NCI-H2107 (cell line): ENCODE results near the gene AGGF1.
A peak's percentile ranks its signal among the peaks of the same experiment; 100 is the strongest.
"Not testable (repeated sequence)": the region's sequence is repeated elsewhere in the genome, so short reads cannot be mapped to it uniquely, and the experiment has no call there.

Experiments
- DNase-seq: peaks from one replicate; lab custom pipeline; 2025; lab: John Stamatoyannopoulos, UW

The AGGF1 gene

DNA sequence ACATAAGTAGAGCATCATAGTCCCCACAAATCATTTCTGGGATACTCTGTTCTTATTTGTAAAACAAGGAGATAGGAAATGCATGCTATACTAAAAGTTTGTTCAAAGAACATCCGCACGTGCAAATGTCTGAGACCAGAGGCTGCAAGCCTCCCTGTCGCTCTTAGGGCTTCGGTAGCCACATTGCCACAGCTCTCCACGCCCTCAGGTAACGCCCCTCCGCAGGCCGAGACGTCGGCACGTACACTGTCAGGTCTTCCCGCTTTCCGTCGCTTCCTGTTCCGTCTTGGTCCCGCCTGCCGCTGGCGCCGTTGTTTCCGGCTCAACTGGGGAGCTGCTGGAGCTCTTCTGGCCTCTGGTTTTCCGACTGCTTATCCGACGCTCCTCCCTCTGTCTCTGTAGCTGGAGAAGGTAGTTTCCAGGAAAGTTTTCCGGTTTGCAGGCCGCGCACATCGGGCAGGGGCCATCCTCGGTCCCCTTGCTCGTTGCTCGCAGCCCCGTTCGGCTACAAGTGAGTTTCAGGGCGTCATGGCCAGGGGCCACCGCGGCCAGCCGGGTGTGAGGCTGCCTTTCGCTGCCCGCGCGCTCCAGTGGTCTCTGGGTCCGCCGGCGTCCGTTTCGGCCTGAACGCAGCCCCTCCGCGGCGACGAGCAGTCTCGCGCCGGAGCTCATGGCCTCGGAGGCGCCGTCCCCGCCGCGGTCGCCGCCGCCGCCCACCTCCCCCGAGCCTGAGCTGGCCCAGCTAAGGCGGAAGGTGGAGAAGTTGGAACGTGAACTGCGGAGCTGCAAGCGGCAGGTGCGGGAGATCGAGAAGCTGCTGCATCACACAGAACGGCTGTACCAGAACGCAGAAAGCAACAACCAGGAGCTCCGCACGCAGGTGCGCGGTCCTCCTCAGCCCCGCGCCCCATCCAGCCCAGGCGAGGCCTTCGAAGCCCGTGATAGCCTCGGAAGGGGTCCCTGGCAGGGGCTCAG is at the start of gene AGGF1:
AGGF1 (plus strand) TSS at position 308 of the 975 bp plus-strand sequence; CDS start at position 671, 363 bp downstream.
- DNase-seq: peak; percentile 63

DNA sequence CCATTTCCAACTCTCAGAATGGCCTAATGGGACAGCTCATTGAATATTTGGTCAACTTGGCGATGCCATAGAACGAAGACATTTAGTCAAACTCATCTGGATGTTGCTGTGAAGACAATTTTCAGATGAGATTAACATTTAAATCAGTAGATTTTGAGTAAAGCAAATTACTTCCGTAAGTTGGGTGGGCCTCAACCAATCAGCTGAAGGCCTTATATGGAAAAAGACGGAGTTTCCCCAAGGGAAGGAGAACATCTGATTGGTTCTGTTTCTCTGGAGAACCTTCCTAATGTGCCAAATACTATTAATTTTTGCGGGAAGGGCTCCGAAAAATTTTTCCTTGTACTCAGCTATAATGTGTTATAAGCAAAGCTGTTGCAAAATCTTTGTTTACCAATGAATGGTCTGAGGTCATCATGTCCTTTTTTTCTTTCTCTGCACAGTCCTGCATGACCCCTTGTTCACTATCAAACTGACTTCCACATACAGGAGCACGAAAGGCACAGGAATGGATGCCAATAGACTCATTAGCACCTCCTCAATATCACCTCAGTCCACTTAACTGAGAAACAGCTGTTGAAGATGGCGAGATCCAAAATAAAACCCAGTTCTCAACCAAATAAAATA is 49.6 kb upstream of the AGGF1 start:
- DNase-seq: no peak

DNA sequence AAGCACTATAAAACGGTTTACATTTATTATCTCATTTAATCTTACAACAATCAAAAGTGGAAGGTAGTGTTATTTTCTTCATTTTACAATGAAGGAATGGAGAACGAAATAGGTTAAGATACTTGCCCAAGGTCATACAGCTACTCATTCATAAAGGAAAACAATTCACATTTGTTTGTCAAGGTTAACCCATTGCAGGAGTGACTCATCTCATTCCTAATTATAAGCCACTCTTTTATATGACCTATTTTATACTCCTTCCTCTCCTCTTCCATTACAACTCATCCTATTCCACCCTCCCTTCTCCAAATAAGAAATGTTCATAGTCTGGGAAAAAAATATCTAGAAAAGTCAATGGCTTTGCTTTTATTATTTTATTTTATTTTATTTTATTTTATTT is 47.8 kb upstream of the AGGF1 start:
- no peak for DNase-seq

- no peak for DNase-seq
Measured at GRCh38 chr5:76983468-76983867, 46.7 kb upstream of the AGGF1 start.

DNA sequence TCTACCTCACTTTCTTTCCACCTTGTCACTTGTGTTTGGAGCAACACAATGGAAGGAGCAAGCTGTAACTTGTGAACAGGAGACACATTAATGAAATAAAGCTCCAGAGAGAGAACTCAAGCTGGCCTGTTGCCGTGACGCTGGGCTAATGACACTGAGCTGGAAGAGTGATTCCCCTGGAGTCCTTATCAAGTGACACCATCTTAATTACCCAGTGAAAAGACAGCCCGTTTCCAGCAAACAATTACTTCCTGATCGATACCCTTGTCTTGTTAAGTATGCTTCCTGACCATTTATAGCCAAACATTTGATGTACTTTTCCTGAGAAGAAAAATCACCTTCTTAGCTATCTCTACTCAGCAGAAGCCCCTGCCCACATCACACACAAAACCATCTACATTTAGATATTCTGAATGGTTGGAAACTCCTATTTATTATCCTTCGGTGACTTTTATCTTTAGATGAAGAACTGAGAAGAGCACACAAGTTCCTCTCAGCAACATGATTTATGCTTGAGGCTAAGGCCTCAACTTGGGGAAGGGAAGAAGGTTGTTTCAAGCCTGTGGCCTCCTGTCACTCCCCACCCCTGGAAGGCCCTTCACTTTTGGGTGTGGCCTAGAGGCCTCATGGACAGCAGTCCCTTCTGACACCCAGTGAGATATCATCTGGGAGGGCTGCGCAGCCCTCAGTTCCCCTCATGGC is 43.2 kb upstream of the AGGF1 start:
- no peak for DNase-seq

DNA sequence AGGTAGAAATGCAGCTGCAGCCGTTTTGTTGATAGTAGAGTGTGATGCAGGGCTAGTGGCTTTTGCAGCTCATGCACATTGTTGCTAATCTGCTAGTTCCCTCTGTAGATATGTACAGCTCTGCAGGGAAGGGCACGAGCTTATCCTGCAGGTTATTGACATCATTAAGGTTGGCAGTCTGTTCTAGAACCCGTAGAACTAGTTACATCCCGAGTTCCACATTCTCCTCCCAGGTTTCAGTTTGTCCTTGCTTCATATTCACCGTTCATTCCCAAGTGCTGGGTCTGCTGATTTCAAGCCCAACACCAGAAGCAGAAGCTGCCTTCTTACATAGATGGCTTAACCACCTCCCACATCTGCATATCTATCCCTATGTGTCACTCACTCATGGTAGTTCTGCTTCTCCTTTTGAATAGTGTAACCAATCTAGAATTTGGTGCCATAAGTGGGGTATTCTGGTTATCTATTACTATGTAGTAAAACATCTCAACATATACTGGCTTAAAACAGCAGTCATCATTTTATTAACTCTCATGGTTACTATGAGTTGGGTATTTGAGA is 39.2 kb upstream of the AGGF1 start:
- no peak for DNase-seq

DNA sequence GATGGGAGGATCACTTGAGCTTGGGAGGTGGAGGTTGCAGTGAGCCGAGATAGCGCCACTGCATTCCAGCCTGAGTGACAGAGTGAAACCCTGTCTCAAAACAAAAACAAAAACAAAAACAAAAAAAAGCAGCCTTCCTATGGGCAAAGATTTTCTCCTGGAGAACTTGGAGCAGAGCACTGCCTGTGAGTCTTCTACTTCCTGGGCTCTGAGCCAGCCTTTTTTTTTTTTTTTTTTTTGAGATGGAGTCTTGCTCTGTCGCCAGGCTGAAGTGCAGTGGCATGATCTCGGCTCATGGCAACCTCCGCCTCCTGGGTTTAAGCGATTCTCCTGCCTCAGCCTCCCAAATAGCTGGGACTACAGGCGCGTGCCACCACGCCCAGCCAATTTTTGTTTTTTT is 36.8 kb upstream of the AGGF1 start:
- not testable (repeated sequence) for DNase-seq

GRCh38 chr5:76994337-76994736 is 35.9 kb upstream of the AGGF1 start:
- DNase-seq: no peak

- not testable (repeated sequence) for DNase-seq
Measured at GRCh38 chr5:76998251-76998650, 32.0 kb upstream of the AGGF1 start.

DNA sequence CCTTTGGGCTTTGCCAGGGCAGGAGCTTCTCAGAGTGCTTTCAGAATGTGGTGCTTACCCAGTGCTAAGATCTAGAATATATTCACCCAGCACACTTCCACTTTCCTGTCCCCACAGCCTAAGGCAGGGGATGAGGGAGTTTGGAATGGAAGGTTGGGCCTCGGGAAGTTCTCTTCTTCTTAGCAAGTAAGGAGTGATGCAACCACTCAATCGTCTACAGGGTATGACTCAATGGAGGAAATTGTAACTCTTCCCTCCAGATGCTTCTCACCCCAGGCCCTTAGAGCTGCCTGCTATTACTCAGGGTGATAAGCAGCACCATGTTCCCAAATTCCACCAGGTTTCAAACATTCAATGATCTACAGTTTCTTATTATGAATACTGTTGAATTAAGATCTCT is 30.8 kb upstream of the AGGF1 start:
- no peak for DNase-seq

- DNase-seq: no peak
Measured at GRCh38 chr5:77003246-77003645, 27.0 kb upstream of the AGGF1 start.

DNA sequence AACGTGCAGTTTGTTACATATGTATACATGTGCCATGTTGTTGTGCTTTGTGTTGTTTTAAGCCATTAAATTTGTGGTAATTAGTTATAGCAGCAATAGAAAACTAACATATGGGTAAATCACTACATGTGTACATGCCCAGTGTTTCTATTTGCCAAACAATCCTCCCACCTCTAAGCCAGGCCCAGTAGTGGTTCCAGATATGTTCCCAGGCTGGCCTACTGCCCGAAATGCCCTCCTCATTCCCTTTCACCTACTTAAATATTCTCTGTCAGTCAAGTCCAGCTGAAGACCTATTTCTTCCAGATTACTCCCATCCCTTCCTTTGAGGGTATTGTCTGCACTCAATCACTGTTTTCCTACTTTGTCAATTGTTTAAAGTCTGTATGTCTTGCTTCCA is 24.1 kb upstream of the AGGF1 start:
- no peak for DNase-seq

DNA sequence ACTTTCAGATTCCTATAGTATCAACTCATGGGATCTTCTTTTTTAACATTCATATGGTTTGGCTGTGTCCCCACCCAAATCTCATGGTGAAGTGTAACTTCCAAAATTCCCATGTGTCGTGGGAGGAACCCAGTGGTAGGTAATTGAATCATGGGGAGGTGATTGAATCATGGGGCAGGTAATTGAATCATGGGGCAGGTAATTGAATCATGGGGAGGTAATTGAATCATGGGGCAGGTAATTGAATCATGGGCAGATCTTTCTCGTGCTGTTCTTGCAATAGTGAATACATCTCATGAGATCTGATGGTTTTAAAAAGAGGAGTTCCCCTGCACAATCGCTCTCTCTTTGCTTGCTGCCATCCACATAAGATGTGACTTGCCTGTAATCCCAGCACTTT is 21.8 kb upstream of the AGGF1 start:
- no peak for DNase-seq

DNA sequence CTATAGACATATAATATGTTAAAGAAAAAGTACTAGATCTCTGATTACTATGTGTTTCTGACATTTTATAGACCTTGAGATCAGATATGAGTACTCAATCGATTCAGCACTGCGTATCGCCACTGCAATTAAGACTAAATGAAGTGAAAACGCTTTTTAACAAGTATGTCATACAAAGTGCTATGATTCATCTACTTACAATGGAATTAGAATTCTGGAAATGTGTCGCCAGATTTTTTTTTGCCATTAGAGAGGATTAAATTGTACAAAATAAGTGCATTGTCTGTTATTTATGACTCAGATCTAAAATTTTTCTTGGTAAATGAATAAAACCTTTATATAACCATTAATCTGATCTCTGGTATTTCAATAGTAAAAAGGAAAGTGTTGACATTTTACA is 20.0 kb upstream of the AGGF1 start:
- DNase-seq: no peak

DNA sequence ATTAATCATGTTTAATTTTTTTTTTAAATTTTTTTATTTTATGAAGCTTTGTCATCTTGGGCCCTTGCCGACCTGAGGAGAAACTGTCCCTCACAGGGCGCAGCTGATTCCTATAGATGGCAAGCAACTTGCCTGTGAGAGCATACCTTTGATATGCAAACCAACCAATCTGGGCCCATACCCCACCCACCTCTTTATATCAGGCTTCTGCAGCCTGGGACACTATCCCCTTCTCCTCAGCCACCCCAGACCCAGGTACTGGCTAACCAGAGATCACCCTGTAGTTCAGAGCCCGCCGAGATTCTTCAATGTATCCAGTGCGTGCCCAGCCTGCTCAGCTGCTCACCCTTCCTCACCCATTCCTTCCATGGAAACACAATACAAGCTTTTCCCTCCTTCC is 18.7 kb upstream of the AGGF1 start:
- no peak for DNase-seq

DNA sequence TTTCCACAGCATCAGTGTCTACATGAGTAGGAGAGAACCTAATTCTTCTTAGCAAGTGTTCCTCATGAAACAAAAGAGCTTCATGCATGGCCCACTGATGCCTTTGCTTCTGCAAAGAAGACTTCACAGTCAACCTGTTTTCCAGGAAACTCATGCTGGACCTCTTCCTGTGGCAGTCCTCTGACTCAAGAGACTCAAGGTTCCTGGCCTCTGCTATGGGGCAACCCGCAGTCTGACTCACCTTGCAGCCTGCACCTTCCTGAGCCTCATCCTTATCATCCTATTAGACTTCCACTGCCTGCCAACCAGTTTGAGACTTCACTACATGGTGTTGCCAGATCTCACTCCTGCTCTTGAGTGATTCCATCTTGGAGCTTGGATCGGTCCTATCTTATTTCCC is 17.6 kb upstream of the AGGF1 start:
- DNase-seq: no peak

DNA sequence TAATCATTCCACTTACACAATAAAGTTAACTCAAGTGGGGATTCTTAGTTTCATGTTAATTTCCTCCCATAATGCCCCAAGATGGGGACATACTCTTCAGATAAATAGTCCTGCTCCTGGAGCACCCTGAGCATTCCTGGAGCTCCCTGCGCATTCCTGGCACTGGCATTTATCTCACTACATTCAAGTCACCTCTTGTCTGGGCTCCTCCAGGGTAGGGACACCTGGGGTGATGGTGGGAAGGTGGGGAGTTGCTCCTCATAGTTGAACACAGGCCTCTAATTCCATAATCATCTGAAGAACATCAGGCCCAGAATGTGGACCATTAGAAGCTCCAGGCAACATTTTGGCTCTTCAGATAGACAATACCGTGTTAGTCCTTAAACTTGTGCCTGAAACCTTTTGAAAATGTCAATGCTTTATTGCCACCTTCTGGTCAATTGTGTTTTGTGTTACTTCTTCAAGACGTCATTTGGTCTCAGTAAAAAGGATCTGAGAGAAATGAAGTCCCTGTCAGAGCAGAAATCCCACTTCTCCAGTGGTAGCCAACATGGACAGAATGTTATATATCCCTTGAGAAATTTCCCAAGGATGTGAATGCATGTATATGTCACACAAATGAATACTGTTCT is 14.2 kb upstream of the AGGF1 start:
- no peak for DNase-seq

- no peak for DNase-seq
Measured at GRCh38 chr5:77016962-77017361, 13.2 kb upstream of the AGGF1 start.

DNA sequence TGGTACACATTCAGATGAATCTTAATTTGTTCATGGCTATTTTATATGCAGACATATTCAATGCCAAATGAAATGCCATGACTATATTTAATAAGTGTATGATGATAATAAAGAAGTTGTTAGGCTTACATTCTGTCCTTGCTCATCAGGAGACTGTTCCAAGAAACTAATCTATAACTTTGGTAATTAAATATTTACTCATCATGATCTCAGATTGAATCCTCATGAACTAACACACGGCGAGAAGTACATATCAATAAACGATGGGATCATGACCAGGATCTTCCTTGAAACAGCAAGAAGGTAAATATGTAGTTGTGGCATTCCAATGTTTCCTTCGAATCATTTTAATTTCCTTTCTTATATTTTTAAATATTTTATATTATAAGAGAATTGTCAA is 12.5 kb upstream of the AGGF1 start:
- no peak for DNase-seq

DNA sequence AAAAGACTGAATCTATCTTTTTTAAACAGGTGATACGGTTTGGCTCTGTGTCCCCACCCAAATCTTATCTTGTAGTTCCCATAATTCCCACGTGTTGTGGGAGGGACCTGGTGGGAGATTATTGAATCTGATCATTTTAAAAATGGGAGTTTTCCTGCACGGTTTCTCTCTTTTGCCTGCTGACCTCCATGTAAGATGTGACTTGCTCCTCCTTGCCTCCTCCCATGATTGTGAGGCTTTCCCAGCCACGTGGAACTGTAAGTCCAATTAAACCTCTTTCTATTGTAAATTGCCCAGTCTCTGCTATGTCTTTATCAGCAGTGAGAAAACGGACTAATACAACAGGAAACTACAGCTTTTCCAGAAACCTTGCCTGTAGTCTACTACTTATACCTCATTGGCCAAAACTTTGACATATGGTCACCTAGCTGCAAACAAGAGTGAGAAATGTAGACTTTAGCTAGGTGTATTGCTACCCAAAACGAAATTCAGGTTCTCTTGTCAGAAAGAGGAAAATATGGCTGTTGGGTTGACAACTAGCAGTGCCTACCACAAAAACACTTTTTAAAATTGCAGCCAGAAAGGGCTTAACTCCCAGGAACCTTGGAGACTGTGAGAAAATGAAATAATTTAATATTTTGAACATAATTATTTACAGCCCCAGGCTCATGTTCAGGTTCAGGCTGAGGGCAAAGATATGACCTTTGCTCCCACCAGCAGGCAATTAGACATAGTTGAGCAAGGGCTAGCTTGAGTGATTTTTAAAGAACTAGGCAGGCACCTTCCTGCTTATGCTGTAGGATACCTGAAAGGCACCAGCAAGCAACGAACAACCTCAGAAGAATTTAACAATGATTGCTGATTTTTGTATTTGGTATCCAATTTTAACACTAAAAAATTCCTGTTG is 7.4 kb upstream of the AGGF1 start:
- no peak for DNase-seq

- DNase-seq: no peak
Measured at GRCh38 chr5:77024490-77024889, 5.7 kb upstream of the AGGF1 start.
